Pulmonary artery endothelial cell (primary cell): ENCODE results near the gene GIPC3. TPM values are rescaled to one million over a fixed set of nuclear protein-coding genes. Genes with fewer than 3 reads are reported as not detected.
"Not testable (repeated sequence)": the region's sequence is repeated elsewhere in the genome, so short reads cannot be mapped to it uniquely, and the experiment has no call there.

Experiments used
- DNase-seq: peaks from one replicate; pipeline ENCODE4 v3.0.0-alpha.2; 2011; ENCODE audit warnings: low read depth, low spot score
- total RNA-seq: library from RNA; depleted of rRNA; stranded (reverse); fragments of >200 nt; gene quantifications from 2 replicates; pipeline ENCODE4 v1.2.3, GENCODE V29; 2014

GIPC3 gene
- total RNA-seq, 1 donor from 2014 or later = 0.53 TPM

DNA sequence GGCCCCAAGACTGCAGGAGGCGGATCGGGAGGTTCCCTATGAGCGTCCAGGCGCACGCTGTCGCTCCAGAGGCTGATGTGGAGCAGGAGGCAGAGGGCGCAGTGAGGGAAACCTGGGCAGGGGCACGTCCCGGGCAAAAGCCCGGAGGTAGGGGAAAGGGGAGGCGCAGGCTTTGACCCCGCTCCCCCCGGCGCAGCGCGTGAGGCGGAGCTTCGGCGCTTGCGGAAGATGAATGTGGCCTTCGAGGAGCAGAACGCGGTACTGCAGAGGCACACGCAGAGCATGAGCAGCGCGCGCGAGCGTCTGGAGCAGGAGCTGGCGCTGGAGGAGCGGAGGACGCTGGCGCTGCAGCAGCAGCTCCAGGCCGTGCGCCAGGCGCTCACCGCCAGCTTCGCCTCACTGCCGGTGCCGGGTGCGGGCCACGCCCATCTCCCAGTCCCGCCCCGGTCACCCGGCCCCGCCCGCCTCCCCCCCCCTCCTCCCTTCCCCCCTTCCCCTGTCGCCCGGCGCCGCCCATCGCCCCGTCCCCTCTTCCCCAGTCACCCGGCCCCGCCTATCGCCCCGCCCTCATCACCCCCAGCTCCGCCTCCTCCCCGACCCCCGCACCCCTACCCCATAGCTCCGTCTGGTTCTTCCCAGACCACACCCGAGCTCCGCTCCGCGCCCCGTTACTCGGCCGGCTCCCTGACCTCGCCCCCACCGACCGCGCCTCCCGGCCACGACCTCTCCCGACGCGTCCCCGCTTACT lies 8.4 kb upstream of the GIPC3 start:
- no peak for DNase-seq

DNA sequence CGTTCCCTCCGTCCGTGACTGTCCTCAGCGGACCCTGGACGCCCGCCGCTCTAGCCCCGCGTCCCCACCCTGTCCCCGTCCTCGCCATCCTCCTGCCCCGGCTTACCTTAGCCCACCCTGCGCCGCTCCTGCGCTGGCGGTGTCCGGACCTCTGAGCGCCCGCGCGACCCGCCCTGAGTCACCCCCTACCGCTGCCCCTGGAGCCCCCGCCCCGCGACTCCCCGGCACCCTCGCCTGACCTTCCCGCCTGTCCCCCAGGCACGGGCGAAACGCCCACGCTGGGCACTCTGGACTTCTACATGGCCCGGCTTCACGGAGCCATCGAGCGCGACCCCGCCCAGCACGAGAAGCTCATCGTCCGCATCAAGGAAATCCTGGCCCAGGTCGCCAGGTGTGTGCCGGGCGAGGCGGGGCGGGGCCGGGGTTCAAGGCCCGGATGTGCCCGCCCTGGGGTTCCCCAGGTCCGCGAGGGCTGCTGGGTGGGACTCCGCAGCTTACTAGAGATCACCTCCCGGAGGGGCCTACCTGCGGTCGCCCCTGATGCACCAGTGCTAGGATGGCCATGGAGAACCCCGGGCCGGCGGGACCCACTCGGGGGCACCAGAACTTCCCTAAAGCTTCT lies 7.4 kb upstream of the GIPC3 start:
- no peak for DNase-seq

DNA sequence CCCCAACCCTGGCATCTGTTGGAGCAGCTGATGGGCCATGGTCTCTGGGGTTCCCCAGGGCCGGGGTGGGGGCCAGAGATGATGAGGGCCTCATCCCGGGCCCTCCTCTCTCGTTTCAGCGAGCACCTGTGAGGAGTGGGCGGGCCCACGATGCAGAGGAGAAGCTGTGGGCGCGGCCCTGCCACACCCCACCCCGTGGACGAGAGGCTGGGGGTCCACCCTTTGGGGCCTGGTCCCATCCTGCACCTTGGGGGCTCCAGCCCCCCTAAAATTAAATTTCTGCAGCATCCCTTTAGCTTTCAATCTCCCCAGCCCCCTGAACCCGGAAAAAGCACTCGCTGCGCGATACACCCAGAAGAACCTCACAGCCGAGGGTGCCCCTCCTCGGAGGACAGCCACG lies 6.9 kb upstream of the GIPC3 start:
- DNase-seq = no peak

DNA sequence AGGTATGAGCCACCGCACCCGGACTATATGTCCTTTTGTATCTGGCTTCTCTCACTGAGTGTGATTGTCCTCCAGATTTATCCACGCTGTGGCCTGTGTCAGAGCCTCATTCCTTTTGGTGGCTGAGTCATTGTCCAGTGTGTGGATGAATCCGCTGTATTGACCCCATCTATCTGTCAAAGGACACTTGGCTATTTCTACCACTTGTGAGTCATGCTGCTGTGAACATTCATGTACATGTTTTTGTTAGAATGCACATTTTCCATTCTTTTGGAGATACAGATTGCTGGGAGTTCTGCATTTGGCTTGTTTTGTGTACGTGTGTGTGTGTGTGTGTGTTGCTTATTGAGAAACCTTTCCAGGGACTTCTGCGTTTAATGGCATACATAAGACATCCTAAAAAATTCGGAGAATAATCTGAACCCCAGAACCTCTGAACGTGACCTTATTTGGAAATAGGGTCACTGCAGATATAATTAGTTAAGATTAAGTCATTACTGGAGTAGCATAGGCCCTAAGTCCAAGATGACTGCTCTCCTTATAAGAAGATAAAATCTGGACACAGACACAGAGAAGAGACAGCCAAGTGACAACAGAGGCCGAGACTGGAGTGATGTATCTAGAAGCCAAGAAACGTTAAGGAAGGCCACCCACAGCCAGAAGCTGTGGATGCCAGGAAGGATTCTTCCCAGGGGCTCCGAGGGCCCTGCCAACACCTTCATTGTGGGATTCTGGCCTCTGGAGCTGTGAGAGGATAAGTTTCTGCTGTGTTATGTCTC lies 4.9 kb upstream of the GIPC3 start:
- peak; percentile 66 for DNase-seq

DNA sequence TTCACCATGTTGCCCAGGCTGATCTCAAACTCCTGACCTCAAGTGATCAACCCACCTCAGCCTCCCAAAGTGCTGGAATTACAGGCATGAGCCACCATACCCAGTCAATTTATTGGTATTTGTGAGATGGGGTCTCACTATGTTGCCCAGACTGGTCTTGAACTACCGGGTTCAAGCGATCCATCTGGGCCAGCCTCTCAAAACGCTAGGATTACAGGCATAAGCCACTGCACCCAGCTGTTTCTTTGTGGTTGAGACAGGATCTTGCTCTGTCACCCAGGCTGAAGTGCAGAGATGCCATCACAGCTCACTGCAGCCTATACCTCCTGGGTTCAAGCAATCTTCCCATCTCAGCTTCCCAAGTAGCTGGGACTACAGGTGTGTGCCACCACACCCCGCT lies 3.5 kb upstream of the GIPC3 start:
- DNase-seq = not testable (repeated sequence)

DNA sequence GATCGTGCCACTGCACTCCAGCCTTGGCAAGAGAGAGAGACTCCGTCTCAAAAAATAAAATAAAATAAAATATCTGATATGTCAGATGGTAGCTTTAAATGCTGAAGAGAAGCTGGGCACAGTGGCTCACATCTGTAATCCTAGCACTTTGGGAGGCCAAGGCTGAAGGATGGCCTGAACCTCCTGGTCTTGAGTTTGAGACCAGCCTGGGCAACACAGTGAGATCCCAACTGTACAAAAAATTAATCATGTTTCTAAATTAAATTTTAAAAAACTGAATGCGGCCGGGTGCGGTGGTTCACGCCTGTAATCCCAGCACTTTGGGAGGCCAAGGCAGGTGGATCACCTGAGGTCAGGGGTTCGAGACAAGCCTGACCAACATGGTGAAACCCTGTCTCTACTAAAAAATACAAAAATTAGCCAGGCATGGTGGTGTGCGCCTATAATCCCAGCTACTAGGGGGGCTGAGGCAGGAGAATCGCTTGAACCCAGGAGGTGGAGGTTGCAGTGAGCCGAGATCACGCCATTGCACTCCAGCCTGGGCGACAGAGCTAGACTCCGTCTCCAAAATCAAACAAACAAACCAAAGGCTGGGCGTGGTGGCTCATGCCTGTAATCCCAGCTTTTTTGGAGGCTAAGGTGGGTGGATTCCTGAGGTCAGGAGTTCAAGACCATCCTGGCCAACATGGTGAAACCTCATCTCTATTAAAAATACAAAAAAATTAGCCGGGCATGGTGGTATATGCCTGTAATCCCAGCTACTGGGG lies 1.1 kb upstream of the GIPC3 start:
- DNase-seq = not testable (repeated sequence)

DNA sequence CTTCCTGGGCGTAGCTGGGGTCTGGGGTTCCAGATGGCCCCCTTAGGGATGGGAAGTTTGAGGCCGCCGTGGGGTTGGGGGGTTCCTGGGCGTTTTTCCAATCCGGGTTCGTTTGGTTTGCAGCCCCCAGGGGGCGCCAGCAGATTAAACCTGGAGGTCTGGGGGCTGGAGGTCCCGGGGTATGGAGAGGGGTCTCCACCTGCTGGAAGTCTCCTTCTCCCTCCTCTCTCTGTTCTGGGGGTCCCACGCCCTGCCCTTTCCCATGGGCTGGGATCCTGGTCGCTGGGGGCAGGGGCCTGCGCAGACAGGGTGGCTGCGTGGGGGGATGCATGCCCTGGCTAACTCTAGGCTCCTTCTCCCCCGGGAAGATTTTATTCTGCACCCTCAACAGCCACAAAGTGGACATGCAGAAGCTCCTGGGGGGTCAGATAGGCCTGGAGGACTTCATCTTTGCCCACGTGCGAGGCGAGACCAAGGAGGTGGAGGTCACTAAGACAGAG lies 899 bp downstream of the GIPC3 start:
- no peak for DNase-seq

DNA sequence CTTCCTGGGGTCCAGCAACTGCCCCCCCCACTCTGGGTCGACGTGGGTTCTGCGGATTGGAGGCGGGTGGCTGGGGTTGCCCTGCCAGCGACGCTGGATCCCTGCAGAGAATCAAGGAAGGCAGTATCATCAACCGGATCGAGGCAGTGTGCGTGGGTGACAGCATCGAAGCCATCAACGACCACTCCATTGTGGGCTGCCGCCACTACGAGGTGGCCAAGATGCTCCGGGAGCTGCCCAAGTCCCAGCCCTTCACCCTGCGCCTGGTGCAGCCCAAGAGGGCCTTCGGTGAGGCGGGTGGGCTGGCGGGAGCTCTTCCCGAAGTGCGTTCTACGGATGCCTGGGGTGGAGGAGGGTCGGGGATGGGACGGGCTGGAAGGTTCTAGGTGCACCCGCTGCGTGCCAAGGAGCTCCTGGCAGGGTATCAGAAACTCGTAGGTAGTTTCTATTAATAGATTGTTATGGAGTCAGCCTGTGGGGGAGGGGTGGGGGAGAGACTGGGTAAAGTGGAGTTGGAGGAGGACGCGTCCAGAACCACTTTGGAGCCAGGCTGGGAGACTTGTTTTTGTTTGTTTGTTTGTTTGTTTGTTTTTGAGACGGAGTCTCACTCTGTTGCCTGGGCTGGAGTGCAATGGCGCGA lies 1.5 kb downstream of the GIPC3 start:
- DNase-seq = no peak

DNA sequence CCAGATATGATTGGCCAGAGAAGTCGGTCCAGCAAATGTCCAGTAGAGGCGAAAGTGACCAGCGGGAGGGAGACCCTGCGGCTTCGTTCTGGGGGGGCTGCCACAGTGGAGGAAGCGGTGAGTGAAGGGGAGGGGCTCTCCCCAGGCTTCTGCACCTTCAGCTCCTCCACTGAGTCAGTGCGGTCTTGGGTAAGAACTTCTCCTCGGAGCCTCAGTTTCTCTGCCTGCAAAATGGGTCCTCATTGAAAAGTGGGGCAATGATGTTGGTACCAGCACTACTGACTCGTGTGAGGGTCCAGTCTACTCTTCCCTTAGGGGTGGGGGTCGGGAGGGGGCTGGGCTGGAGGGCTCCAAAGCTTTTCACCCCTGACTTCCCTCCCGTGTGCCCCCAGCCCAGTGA lies 4.2 kb downstream of the GIPC3 start:
- no peak for DNase-seq

DNA sequence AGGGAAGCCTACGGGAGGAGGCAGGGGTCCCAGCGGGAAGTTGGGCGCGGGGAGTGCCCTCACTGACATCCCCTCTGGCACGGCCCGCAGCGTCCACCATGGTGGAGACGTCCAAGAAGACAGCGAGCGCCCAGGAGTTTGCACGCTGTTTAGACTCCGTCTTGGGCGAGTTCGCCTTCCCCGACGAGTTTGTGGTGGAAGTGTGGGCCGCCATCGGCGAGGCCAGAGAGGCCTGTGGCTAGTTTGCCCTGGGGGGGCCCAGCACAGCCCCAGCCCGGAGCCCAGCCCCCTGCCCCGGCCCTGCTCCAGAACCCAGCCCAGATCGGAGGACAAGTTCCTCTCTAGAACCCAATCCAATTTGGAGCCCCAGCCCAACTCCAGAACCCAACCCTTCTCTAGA lies 4.7 kb downstream of the GIPC3 start:
- DNase-seq = no peak

DNA sequence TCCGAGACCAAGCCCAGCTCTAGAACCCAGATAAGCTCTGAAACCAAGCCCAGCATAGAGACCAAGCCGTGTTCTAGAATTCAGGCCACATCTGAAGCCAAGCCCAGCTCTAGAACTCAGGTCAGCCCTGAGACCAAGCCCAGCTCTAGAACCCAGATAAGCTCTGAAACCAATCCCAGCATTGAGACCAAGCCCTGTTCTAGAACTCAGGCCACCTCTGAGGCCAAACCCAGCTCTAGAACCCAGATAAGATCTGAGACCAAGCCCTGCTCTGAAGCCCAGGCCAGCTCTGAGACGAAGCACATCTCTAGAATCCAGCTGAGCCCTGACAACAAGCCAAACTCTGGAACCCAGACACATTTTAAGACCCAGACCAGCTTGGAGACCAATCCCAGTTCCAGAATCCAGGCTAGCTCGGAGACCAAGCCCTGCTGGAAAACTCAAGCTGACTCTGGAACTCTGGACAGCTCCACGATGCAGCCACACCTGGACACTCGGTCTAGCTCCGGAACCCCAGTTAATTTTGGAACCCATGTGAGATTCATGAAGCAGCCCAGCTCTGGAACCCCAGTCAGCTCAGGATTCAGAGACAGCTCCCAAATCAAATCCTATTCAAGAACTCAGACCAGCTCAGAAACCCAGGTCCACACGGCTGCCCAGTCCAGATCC lies 5.8 kb downstream of the GIPC3 start:
- no peak for DNase-seq

DNA sequence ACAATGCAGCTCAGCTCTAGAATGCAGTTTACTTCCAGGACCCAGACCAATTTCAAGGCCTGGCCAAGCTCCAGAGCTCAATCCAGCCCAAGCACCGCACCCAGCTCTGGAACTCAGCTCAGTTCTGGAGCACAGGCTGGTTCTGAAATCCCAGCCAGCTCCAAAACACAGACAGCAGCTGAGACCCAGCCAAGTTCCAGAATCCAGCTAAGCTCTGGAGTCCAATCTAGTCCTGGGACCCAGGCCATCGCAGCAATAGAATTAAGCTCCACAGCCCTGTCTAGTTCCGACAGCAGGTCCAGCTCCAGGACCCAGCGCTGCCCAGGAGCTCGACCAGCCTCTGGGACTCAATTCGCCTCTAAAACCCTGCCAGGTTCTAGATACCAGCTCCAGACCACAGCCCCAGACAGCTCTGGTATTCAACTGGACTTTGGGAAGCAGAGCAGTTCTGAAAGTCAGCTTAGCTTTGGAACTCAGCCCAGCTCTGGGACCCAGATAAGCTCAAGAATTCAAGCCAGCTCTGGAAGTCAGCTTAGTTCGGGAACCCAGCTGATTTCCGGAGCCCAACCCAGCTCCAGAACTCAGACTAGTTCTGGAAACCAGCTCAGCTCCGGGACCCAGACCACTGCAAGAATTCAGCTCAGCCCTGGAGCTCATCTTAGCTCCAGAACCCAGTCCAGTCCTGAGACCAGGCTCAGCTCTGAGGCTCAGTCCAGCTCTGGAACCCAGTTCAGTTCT lies 6.8 kb downstream of the GIPC3 start:
- no peak for DNase-seq

DNA sequence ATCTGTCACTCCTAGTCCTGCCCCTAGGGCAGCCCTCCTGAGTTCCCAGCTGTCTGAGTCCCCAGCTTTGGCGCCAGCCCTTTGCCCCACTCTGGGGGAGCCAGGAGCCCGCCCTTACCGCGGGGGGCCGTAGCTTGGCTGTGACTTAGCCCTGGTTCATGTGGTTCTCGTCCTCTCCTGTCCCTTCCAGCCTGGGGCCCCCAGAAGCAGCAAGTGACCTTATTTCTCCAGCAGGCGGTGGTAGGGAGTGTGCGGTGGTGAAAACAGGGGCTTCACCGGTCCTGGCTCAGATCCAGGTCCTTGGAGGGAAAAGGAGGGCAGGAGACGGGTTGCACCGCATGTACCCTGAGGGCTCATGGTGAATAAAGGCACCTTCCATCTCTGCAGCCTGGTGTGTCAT lies 7.9 kb downstream of the GIPC3 start:
- DNase-seq = no peak

DNA sequence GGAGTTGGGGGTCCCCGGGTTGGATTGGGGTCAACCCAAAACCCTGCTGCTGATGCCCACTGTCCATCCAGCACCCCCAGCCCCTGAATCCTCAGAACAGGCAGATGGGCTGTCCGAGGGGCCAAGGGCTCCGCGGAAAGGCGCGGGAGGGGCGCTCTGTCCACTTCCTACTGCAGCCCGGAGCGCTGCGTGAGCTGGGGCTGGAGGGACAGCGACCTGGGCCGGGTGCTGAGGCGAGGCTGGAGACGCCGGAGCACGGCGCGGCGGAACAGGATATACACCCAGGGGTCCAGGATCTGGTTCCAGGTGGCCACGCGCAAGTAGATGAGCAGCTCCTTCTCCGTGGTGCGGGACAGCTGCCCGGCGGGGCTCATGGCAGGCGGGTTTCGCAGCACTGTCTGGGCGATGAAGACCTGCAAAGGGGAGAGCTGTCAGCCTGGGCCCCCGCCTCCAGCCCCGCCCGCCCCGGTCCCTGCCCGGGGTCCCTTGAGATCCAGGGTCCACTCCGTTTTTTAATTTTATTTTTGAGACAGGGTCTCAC lies 10.3 kb downstream of the GIPC3 start:
- no peak for DNase-seq

DNA sequence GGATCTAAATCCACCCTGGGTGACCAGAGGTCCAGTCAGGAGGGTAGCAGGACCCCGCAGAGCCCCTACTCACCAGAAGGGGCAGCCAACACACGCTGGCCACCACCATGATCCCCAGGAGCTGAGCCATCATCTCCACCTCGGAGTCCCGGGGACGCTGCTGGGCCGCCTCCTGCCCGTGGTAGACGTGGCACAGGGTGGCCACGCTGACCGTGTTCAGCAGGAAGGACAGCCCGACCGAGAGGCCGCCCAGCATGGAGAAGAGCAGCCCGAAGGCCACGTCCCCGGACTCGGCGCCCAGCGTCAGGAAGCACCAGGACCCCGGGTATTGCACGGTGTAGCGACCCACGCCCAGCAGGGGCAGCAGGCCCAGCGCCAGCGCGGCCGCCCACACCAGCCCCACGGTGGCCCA lies 14.5 kb downstream of the GIPC3 start:
- no peak for DNase-seq

DNA sequence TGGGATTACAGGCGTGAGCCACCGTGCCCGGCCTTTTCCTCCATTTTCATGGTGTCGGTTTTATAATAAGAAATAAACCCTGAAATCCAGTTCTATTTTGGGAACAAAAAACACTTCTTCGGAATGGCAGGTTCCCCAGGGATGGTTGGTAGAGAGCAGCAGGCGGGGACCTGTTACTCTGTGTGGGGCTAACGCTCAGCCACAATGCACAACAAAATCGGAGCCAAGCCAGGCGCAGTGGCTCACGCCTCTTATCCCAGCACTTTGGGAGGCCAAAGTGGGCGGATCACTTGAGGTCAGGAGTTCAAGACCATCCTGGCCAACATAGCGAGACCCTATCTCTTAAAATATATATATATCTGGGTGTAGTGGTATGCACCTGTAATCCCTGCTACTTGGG lies 15.7 kb downstream of the GIPC3 start:
- DNase-seq = no peak

DNA sequence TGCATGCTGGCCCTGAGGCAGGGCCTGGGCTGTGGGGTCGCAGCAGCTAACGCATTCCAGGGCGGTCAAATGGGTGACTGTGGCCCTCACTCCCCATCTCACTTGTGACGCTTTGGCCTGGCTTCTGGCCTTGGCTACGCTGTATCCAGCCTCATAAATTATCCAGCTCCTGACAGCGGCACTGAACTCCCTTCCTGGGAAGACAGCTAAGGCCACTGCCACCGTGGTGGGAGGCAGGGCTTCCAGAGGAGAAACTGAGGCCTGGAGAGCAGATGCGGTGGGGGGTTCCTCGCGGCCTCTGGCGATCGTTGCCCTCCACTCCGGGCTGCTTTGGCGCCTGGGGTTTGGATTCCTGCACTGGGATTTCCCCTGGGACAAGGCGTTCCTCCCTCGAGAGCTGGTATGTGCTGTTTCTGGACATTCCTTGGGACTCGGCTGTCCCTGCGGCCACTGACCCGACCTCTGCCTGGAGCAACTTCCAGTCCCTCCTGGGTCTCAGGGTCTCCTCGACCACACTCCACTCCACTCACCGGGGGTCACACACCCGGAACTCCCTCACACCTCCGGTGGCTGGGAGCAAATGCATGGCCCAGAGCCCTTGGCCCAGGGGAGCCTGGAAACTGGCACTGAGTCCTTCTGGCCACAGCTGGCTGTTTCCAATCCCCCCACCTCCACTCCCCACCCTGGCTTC lies 18.0 kb downstream of the GIPC3 start:
- no peak for DNase-seq

DNA sequence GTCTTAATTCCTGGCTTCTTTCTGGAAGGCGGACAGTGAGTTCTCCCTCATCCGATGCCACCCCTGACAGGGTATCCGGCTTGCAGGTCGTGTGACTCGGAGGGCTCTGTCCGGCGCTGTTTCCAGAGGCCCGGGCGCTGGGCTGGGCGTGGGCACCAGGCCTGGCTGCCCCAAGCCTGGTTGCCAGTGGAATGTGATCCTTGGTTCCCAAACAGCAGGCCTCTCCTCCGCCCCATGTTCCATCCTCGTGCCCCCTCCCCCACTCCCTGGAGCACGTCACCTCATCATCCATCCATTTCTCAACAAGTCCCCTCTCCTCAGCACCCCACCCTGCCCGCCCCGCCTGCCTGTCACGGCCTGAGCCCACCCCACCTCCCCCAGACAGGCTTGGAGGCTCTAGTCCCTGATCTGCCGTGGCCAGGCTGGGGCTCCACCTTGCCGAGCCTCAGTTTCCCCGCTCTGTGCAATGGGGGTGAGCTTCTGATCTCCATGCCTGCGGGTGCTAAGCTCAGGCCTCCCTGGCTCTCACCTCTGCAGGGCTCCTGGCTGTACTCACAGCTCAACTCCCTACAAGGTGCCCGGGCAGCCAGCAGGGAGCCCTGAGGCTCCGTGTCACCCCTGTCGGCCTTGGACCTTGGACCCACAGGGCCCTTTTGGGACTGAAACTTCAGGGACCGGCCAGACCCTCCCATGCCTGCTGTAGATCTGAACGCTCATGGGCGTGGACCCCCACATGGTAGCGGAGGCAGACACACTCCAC lies 19.1 kb downstream of the GIPC3 start:
- no peak for DNase-seq
